IMR-90 (cell line): Measurements from ENCODE around the gene ZSCAN5C. TPM values are rescaled to one million over a fixed set of nuclear protein-coding genes. Genes with fewer than 3 reads are reported as not detected.

ENCODE experiments used
- ATAC-seq: fragments of 200-7000 bp; cut with Tn5 transposase; 2 replicates; pipeline ENCODE4 v1.9.1; 2020; ENCODE audit warnings: low read depth, mild to moderate bottlenecking, moderate library complexity
- BruUV-seq: library from RNA; stranded (reverse); fragments of 400-500 nt; replicated peaks from 2 replicates; lab custom pipeline; 2021; lab: Mats Ljungman, UMichigan
- CTCF ChIA-PET: fragments of 300-600 bp; formaldehyde crosslinking; extraction: SDS; loops from one replicate; lab custom pipeline; 2021; ENCODE audit warnings: antibody characterized with exemption; lab: Yijun Ruan, JAX
- POLR2A ChIA-PET: fragments of 300-600 bp; sonication (Branson Sonifier 250); formaldehyde crosslinking; loops from one replicate; lab custom pipeline; 2022; ENCODE audit warnings: antibody characterized with exemption; ENCODE audit not compliant: unreplicated experiment; lab: Charles Lee
- DNase-seq: peaks from one replicate; pipeline ENCODE4 v3.0.0; 2013
- H2AFZ ChIP-seq: replicated peaks from 2 replicates; pipeline ENCODE3; 2013; ENCODE audit warnings: low read length, mild to moderate bottlenecking; ENCODE audit not compliant: poor library complexity
- H2AK5ac ChIP-seq: 2 replicates; pipeline ENCODE4 v1.6.1; 2013; ENCODE audit warnings: low read depth, low read length, inconsistent platforms
- H2AK9ac ChIP-seq: replicated peaks from 2 replicates; pipeline ENCODE3; 2013; ENCODE audit warnings: mild to moderate bottlenecking, low read depth, low read length, moderate library complexity; ENCODE audit not compliant: poor library complexity
- H2BK120ac ChIP-seq: 2 replicates; pipeline ENCODE4 v1.6.1; 2013; ENCODE audit warnings: low read depth, low read length, inconsistent platforms
- H2BK15ac ChIP-seq: 3 replicates; pipeline ENCODE4 v1.6.1; 2013; ENCODE audit warnings: low read depth, low read length, inconsistent platforms
- H2BK20ac ChIP-seq: 2 replicates; pipeline ENCODE4 v1.6.1; 2013; ENCODE audit warnings: low read depth, mild to moderate bottlenecking, inconsistent platforms, low read length, moderate library complexity
- H2BK5ac ChIP-seq: 2 replicates; pipeline ENCODE4 v1.6.1; 2013; ENCODE audit warnings: mild to moderate bottlenecking, low read depth, low read length, inconsistent platforms; ENCODE audit not compliant: poor library complexity, severe bottlenecking
- H3K14ac ChIP-seq: replicated peaks from 2 replicates; pipeline ENCODE4 v1.6.1; 2013; ENCODE audit warnings: low read depth, low read length, inconsistent platforms
- H3K18ac ChIP-seq: 2 replicates; pipeline ENCODE4 v1.6.1; 2013; ENCODE audit warnings: low read depth, low read length, control low read depth
- H3K23ac ChIP-seq: 2 replicates; pipeline ENCODE4 v1.6.1; 2013; ENCODE audit warnings: low read depth, low read length, inconsistent platforms
- H3K27ac ChIP-seq: 2 replicates; pipeline ENCODE4 v1.5.1; 2013; ENCODE audit warnings: mild to moderate bottlenecking, control low read depth, low read length; ENCODE audit not compliant: insufficient read depth
- H3K27me3 ChIP-seq: 2 replicates; pipeline ENCODE4 v1.6.1; 2013; ENCODE audit warnings: low read length; ENCODE audit not compliant: control insufficient read depth, insufficient read depth
- H3K36me3 ChIP-seq: 2 replicates; pipeline ENCODE4 v1.6.1; 2013; ENCODE audit warnings: low read length, mixed read lengths; ENCODE audit not compliant: control insufficient read depth, insufficient read depth
- H3K4ac ChIP-seq: 2 replicates; pipeline ENCODE4 v1.6.1; 2013; ENCODE audit warnings: low read depth, low read length, inconsistent platforms
- H3K4me1 ChIP-seq: 2 replicates; pipeline ENCODE4 v1.6.1; 2013; ENCODE audit warnings: low read length, mixed read lengths; ENCODE audit not compliant: control insufficient read depth, insufficient read depth
- H3K4me2 ChIP-seq: 2 replicates; pipeline ENCODE4 v1.6.1; 2013; ENCODE audit warnings: low read depth, mild to moderate bottlenecking, control low read depth, low read length, moderate library complexity
- H3K4me3 ChIP-seq: 2 replicates; pipeline ENCODE4 v1.5.1; 2013; ENCODE audit warnings: low read depth, mild to moderate bottlenecking, control low read depth, low read length, moderate library complexity; ENCODE audit not compliant: insufficient read depth
- H3K56ac ChIP-seq: 2 replicates; pipeline ENCODE4 v1.6.1; 2013; ENCODE audit warnings: low read length, inconsistent platforms; ENCODE audit not compliant: insufficient read depth; ENCODE audit errors: extremely low read depth
- H3K79me1 ChIP-seq, 2 experiments: 2 replicates each; pipeline ENCODE4 v1.6.1; 2013; ENCODE audit warnings: low read length in 2 of 2, inconsistent platforms in 1 of 2, low read depth in 1 of 2
- H3K9ac ChIP-seq: 2 replicates; pipeline ENCODE4 v1.6.1; 2013; ENCODE audit warnings: low read depth, low read length, control low read depth
- H3K9me1 ChIP-seq: 2 replicates; pipeline ENCODE4 v1.6.1; 2013; ENCODE audit warnings: low read length, inconsistent platforms; ENCODE audit not compliant: insufficient read depth
- H3K9me3 ChIP-seq: 2 replicates; pipeline ENCODE4 v1.6.1; 2013; ENCODE audit warnings: low read length; ENCODE audit not compliant: control insufficient read depth, insufficient read depth
- H4K20me1 ChIP-seq: 2 replicates; pipeline ENCODE4 v1.6.1; 2013; ENCODE audit warnings: low read length, inconsistent platforms; ENCODE audit not compliant: insufficient read depth
- H4K5ac ChIP-seq: 2 replicates; pipeline ENCODE4 v1.6.1; 2013; ENCODE audit warnings: mild to moderate bottlenecking, low read depth, low read length, control low read depth
- H4K8ac ChIP-seq, 2 experiments: 2 replicates each; pipeline ENCODE4 v1.6.1; 2013; ENCODE audit warnings: low read depth in 2 of 2, low read length in 2 of 2, control low read depth in 1 of 2, inconsistent platforms in 1 of 2
- H4K91ac ChIP-seq: 2 replicates; pipeline ENCODE4 v1.6.1; 2013; ENCODE audit warnings: low read depth, low read length, inconsistent platforms; ENCODE audit not compliant: insufficient read depth
- BHLHE40 ChIP-seq: fragments of 150-350 bp; IDR thresholded peaks from 2 replicates; pipeline ENCODE4 v1.6.1; 2016; ENCODE audit warnings: mild to moderate bottlenecking, low read depth, low read length
- CEBPB ChIP-seq: IDR thresholded peaks from 2 replicates; pipeline ENCODE4 v1.6.1; 2012; ENCODE audit warnings: low read depth, low read length, improper control_type of control experiment
- CHD1 ChIP-seq: IDR thresholded peaks from 2 replicates; pipeline ENCODE4 v1.6.1; 2012; ENCODE audit warnings: low read depth, low read length, improper control_type of control experiment
- FOS ChIP-seq: fragments of 150-350 bp; IDR thresholded peaks from 2 replicates; pipeline ENCODE4 v1.6.1; 2016; ENCODE audit warnings: low read depth, low read length
- MAFK ChIP-seq: IDR thresholded peaks from 2 replicates; pipeline ENCODE4 v1.6.1; 2012; ENCODE audit warnings: low read depth, low read length, improper control_type of control experiment
- MAZ ChIP-seq: IDR thresholded peaks from 2 replicates; pipeline ENCODE4 v1.6.1; 2012; ENCODE audit warnings: low read depth, mild to moderate bottlenecking, low read length, improper control_type of control experiment, moderate library complexity, borderline replicate concordance
- MXI1 ChIP-seq: IDR thresholded peaks from 2 replicates; pipeline ENCODE4 v1.6.1; 2012; ENCODE audit warnings: low read depth, mild to moderate bottlenecking, low read length, moderate library complexity, borderline replicate concordance
- NFE2L2 ChIP-seq: fragments of 150-350 bp; IDR thresholded peaks from 2 replicates; pipeline ENCODE4 v1.6.1; 2016; ENCODE audit warnings: low read depth, mild to moderate bottlenecking, low read length
- POLR2A ChIP-seq: IDR thresholded peaks from 2 replicates; pipeline ENCODE4 v1.6.1; 2012; ENCODE audit warnings: mild to moderate bottlenecking, low read depth, low read length
- RAD21 ChIP-seq: IDR thresholded peaks from 2 replicates; pipeline ENCODE4 v1.6.1; 2012; ENCODE audit warnings: low read length, improper control_type of control experiment
- RCOR1 ChIP-seq: IDR thresholded peaks from 2 replicates; pipeline ENCODE4 v1.6.1; 2012; ENCODE audit warnings: mild to moderate bottlenecking, low read length, improper control_type of control experiment; ENCODE audit not compliant: insufficient replicate concordance
- RFX5 ChIP-seq: IDR thresholded peaks from 2 replicates; pipeline ENCODE4 v1.8.0; 2012; ENCODE audit warnings: low read depth, mild to moderate bottlenecking, low read length, moderate library complexity
- SMC3 ChIP-seq: fragments of 150-350 bp; IDR thresholded peaks from 2 replicates; pipeline ENCODE4 v1.6.1; 2016; ENCODE audit warnings: low read depth, mild to moderate bottlenecking, antibody characterized with exemption, low read length, moderate library complexity
- WGBS, 2 experiments: methylation state at CpG; one replicate each; pipeline versions ENCODE4 v1.1.5 to v1.1.7; 2013; ENCODE audit warnings: missing lambda C conversion rate in 2 of 2; ENCODE audit not compliant: insufficient read length in 1 of 2; ENCODE audit errors: extremely low coverage in 2 of 2; 5-methylcytosine and 5-hydroxymethylcytosine counted together
- dilution Hi-C: fragments of 300-500 bp; cut with HindIII; formaldehyde crosslinking; loops from one replicate; pipeline ENCODE4 v1.14.3; 2018; ENCODE audit warnings: low sequenced_read_pairs; ENCODE audit not compliant: unreplicated experiment
- in situ Hi-C: fragments of 300-500 bp; cut with MboI; formaldehyde crosslinking; loops from 3 replicates; pipeline ENCODE4 v1.14.3; 2019; ENCODE audit warnings: low sequenced_read_pairs, inconsistent platforms, mixed read lengths
- intact Hi-C: fragments of 100-400 bp; cut with micrococcal nuclease; formaldehyde crosslinking; loops from 2 replicates; pipeline ENCODE4 v1.10.0; 2022
- polyA plus RNA-seq, 3 experiments: library from polyadenylated mRNA; depleted of rRNA; stranded (reverse); fragments of >200 nt; gene quantifications; 2 replicates each; pipeline ENCODE4 v1.2.3, GENCODE V29; 2012; ENCODE audit warnings: low replicate concordance in 1 of 3
- total RNA-seq: library from RNA; depleted of rRNA; stranded (reverse); fragments of >200 nt; gene quantifications from 2 replicates; pipeline ENCODE4 v1.2.3, GENCODE V29; 2012
- TF ChIP-seq, protein P1 (sequence below): fragments of 150-350 bp; IDR thresholded peaks from 2 replicates; pipeline ENCODE4 v1.6.1; 2017; ENCODE audit warnings: mild to moderate bottlenecking, antibody characterized with exemption, low read length, low read depth
- TF ChIP-seq, protein P2 (sequence below): fragments of 150-350 bp; IDR thresholded peaks from 2 replicates; pipeline ENCODE4 v1.6.1; 2016; ENCODE audit warnings: low read depth, mild to moderate bottlenecking, low read length, moderate library complexity, borderline replicate concordance
- TF ChIP-seq, protein P3 (sequence below): conservative IDR thresholded peaks from 2 replicates; pipeline ENCODE4 v1.5.1; 2012; ENCODE audit warnings: mild to moderate bottlenecking, low read depth, low read length, improper control_type of control experiment

The ZSCAN5C gene
- total and polyA plus RNA-seq, 2 of the 4 experiments (the other 2 are of a cell fraction) = not detected

DNA sequence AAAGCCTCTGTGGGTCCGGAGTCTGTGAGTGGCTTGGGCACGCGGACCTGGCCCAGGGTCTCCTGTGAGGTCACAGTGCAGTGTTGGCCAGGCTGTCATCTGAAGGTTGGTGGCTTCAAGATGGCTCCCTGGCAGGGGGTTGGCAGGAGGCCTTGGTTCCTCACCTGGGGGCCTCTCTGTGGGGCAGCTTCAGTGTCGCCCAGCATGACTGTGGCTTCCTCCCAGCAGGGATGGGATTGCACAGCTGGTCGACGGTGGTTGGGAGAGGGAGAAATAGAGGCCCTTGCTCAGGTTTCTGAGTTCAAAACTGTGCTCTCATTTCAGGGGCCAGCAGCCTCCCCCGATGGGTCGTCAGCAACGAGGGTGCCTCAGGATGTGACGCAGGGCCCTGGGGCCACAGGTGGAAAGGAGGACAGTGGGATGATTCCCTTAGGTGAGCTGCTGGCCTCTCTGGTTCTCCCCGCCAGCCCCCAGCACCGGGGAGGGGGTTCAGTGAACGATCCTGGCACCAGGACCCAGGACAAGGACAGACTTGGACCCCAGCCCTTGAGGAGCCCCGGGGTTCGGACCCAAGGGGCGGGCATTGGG, 43.8 kb upstream of the ZSCAN5C start:
- no peak overlapping the region for H3K56ac ChIP-seq
- no peak overlapping the region for H4K91ac ChIP-seq
- H2BK15ac ChIP-seq = no peak overlapping the region
- H2AK9ac ChIP-seq = no peak overlapping the region
- intact Hi-C loops (no loop called here), dilution Hi-C loops (no loop called here), in situ Hi-C loops (no loop called here)
- no peak overlapping the region for H2AFZ ChIP-seq
- no peak overlapping the region for H2AK5ac ChIP-seq
- no peak overlapping the region for H2BK20ac ChIP-seq
- H3K23ac ChIP-seq = no peak overlapping the region
- ChIA-PET CTCF (no interaction called here), POLR2A (no interaction called here)
- H3K4me1 ChIP-seq = no peaks in the 10 kb centered on the region; the same call in 1 of the 2 replicates
- DNase-seq (no peak), ATAC-seq (no peak)
- no TSS peak for BruUV-seq
- H4K5ac ChIP-seq = no peak overlapping the region
- H2BK120ac ChIP-seq = no peak overlapping the region
- H3K18ac ChIP-seq = no peak overlapping the region
- H3K9me3 ChIP-seq = no peaks in the 10 kb centered on the region
- H3K79me1 ChIP-seq = peaks cover 4 to 8% of the 10 kb centered on the region in 2 experiments; a peak in 1 of 4 replicates
- H3K36me3 ChIP-seq = peaks cover 39% of the 10 kb centered on the region
- no peak overlapping the region for H2BK5ac ChIP-seq
- peaks cover 1% of the 10 kb centered on the region; the same call in 1 of the 2 replicates for H3K9me1 ChIP-seq
- H4K8ac ChIP-seq = no peak overlapping the region
- H4K20me1 ChIP-seq = 0 out of 2 replicates have a peak, but pooled peaks cover 10% of the 10 kb centered on the region
- TF ChIP-seq, protein P1, sequence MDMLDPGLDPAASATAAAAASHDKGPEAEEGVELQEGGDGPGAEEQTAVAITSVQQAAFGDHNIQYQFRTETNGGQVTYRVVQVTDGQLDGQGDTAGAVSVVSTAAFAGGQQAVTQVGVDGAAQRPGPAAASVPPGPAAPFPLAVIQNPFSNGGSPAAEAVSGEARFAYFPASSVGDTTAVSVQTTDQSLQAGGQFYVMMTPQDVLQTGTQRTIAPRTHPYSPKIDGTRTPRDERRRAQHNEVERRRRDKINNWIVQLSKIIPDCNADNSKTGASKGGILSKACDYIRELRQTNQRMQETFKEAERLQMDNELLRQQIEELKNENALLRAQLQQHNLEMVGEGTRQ = no peak
- no peak for TF ChIP-seq SMC3
- TF ChIP-seq FOS = no peak
- no peak for TF ChIP-seq RFX5
- no peak for TF ChIP-seq NFE2L2
- TF ChIP-seq, protein P2, sequence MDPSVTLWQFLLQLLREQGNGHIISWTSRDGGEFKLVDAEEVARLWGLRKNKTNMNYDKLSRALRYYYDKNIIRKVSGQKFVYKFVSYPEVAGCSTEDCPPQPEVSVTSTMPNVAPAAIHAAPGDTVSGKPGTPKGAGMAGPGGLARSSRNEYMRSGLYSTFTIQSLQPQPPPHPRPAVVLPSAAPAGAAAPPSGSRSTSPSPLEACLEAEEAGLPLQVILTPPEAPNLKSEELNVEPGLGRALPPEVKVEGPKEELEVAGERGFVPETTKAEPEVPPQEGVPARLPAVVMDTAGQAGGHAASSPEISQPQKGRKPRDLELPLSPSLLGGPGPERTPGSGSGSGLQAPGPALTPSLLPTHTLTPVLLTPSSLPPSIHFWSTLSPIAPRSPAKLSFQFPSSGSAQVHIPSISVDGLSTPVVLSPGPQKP = no peak
- no peak for TF ChIP-seq POLR2A
- no peak for TF ChIP-seq MXI1
- TF ChIP-seq, protein P3, sequence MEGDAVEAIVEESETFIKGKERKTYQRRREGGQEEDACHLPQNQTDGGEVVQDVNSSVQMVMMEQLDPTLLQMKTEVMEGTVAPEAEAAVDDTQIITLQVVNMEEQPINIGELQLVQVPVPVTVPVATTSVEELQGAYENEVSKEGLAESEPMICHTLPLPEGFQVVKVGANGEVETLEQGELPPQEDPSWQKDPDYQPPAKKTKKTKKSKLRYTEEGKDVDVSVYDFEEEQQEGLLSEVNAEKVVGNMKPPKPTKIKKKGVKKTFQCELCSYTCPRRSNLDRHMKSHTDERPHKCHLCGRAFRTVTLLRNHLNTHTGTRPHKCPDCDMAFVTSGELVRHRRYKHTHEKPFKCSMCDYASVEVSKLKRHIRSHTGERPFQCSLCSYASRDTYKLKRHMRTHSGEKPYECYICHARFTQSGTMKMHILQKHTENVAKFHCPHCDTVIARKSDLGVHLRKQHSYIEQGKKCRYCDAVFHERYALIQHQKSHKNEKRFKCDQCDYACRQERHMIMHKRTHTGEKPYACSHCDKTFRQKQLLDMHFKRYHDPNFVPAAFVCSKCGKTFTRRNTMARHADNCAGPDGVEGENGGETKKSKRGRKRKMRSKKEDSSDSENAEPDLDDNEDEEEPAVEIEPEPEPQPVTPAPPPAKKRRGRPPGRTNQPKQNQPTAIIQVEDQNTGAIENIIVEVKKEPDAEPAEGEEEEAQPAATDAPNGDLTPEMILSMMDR = no peak
- TF ChIP-seq RCOR1 = no peak
- TF ChIP-seq CEBPB = no peak
- no peak for TF ChIP-seq RAD21
- TF ChIP-seq MAZ = no peak
- TF ChIP-seq CHD1 = no peak
- TF ChIP-seq MAFK = no peak
- no peak for TF ChIP-seq BHLHE40
- 85% methylated on average over 4 of the region's 16 CpGs; no CpG with 5 or more reads in 1 of the 2 experiments for WGBS, 2 experiments
- H3K4me2 ChIP-seq = no peak overlapping the region
- H3K27me3 ChIP-seq = no peaks in the 10 kb centered on the region
- H3K14ac ChIP-seq = no peak overlapping the region
- no peak overlapping the region for H3K9ac ChIP-seq
- no peak overlapping the region for H3K27ac ChIP-seq
- H3K4ac ChIP-seq = no peak overlapping the region
- H3K4me3 ChIP-seq = no peak overlapping the region
